ENCODE results near the gene LLGL2. TPM values are rescaled to one million over a fixed set of nuclear protein-coding genes. Genes with fewer than 3 reads are reported as not detected.

Gene LLGL2
- total RNA-seq, 1 donor from 2014 or later = 9.0 TPM

- DNase-seq = no peak
- Mint-ChIP-seq H3K27me3 (no peaks in the 10 kb centered on the region), H3K4me3 (peak overlapping the region; percentile 75), H3K4me1 (peaks cover 19% of the 10 kb centered on the region), H3K27ac (peak overlapping the region; percentile 92), H3K36me3 (ENCODE audit: low read depth) (peaks cover 8% of the 10 kb centered on the region), H3K9me3 (no peaks in the 10 kb centered on the region)
- intact Hi-C loops (cut with micrococcal nuclease) = loop anchor here (5.0 kb wide), 1 partner anchor 60 kb away; no protein-coding TSS in a partner anchor
Measured at GRCh38 chr17:75486951-75487350, 38.5 kb upstream of the LLGL2 start.

- Mint-ChIP-seq H3K4me3 (peak overlapping the region; percentile 75), H3K27ac (peak overlapping the region; percentile 92)
- intact Hi-C loops (cut with micrococcal nuclease) = loop anchor here (5.0 kb wide), 1 partner anchor 60 kb away; no protein-coding TSS in a partner anchor
Measured at GRCh38 chr17:75487351-75488070, 38.0 kb upstream of the LLGL2 start.

GRCh38 chr17:75488693-75489510 lies 36.6 kb upstream of the LLGL2 start:
- no peak overlapping the region for H3K4me3 Mint-ChIP-seq
- peaks cover 15% of the 10 kb centered on the region for H3K4me1 Mint-ChIP-seq
- H3K27me3 Mint-ChIP-seq = no peaks in the 10 kb centered on the region
- H3K36me3 Mint-ChIP-seq (ENCODE audit: low read depth) = peaks cover 12% of the 10 kb centered on the region
- no peak for DNase-seq
- H3K27ac Mint-ChIP-seq = peak overlapping the region; percentile 48
- no peaks in the 10 kb centered on the region for H3K9me3 Mint-ChIP-seq
- intact Hi-C loops (cut with micrococcal nuclease) = loop anchor here (5.0 kb wide), 1 partner anchor 62 kb away; no protein-coding TSS in a partner anchor

More at GRCh38 chr17:75487351-75488070, 38.0 kb upstream of the LLGL2 start:
- Mint-ChIP-seq H3K9me3 (no peaks in the 10 kb centered on the region), H3K4me1 (peaks cover 19% of the 10 kb centered on the region), H3K36me3 (ENCODE audit: low read depth) (peaks cover 9% of the 10 kb centered on the region), H3K27me3 (no peaks in the 10 kb centered on the region)
- peak; percentile 84 for DNase-seq

GRCh38 chr17:75489511-75489955 lies 36.0 kb upstream of the LLGL2 start:
- intact Hi-C loops (cut with micrococcal nuclease) = loop anchor here (5.0 kb wide), 1 partner anchor 62 kb away; no protein-coding TSS in a partner anchor
- no peaks in the 10 kb centered on the region for H3K27me3 Mint-ChIP-seq
- H3K36me3 Mint-ChIP-seq (ENCODE audit: low read depth) = peaks cover 12% of the 10 kb centered on the region
- no peak overlapping the region for H3K27ac Mint-ChIP-seq
- peaks cover 15% of the 10 kb centered on the region for H3K4me1 Mint-ChIP-seq
- DNase-seq = no peak
- H3K9me3 Mint-ChIP-seq = no peaks in the 10 kb centered on the region
- H3K4me3 Mint-ChIP-seq = no peak overlapping the region

GRCh38 chr17:75490173-75490743 lies 35.2 kb upstream of the LLGL2 start:
- Mint-ChIP-seq H3K9me3 (no peaks in the 10 kb centered on the region), H3K27me3 (no peaks in the 10 kb centered on the region), H3K4me1 (peaks cover 15% of the 10 kb centered on the region), H3K27ac (no peak overlapping the region), H3K4me3 (no peak overlapping the region), H3K36me3 (ENCODE audit: low read depth) (peaks cover 11% of the 10 kb centered on the region)
- no peak for DNase-seq
- intact Hi-C loops (cut with micrococcal nuclease) = no loop called here

GRCh38 chr17:75490953-75491649 lies 34.4 kb upstream of the LLGL2 start:
- peaks cover 15% of the 10 kb centered on the region for H3K4me1 Mint-ChIP-seq
- intact Hi-C loops (cut with micrococcal nuclease) = no loop called here
- no peak overlapping the region for H3K27ac Mint-ChIP-seq
- H3K4me3 Mint-ChIP-seq = no peak overlapping the region
- no peaks in the 10 kb centered on the region for H3K27me3 Mint-ChIP-seq
- H3K36me3 Mint-ChIP-seq (ENCODE audit: low read depth) = peaks cover 13% of the 10 kb centered on the region
- DNase-seq = no peak
- H3K9me3 Mint-ChIP-seq = no peaks in the 10 kb centered on the region

- no peak for DNase-seq
- H3K36me3 Mint-ChIP-seq (ENCODE audit: low read depth) = peaks cover 13% of the 10 kb centered on the region
- no peak overlapping the region for H3K4me3 Mint-ChIP-seq
- no peaks in the 10 kb centered on the region for H3K27me3 Mint-ChIP-seq
- intact Hi-C loops (cut with micrococcal nuclease) = no loop called here
- H3K4me1 Mint-ChIP-seq = peaks cover 12% of the 10 kb centered on the region
- H3K9me3 Mint-ChIP-seq = no peaks in the 10 kb centered on the region
- H3K27ac Mint-ChIP-seq = no peak overlapping the region
Measured at GRCh38 chr17:75491680-75492079, 33.8 kb upstream of the LLGL2 start.

GRCh38 chr17:75492555-75493168 lies 32.8 kb upstream of the LLGL2 start:
- intact Hi-C loops (cut with micrococcal nuclease) = no loop called here
- Mint-ChIP-seq H3K27ac (no peak overlapping the region), H3K36me3 (ENCODE audit: low read depth) (peaks cover 14% of the 10 kb centered on the region), H3K27me3 (no peaks in the 10 kb centered on the region), H3K4me1 (peaks cover 4% of the 10 kb centered on the region), H3K9me3 (no peaks in the 10 kb centered on the region), H3K4me3 (no peak overlapping the region)
- no peak for DNase-seq

GRCh38 chr17:75493476-75494129 lies 31.9 kb upstream of the LLGL2 start:
- no peak overlapping the region for H3K4me3 Mint-ChIP-seq
- peaks cover 15% of the 10 kb centered on the region for H3K36me3 Mint-ChIP-seq (ENCODE audit: low read depth)
- no peak overlapping the region for H3K27ac Mint-ChIP-seq
- no peaks in the 10 kb centered on the region for H3K9me3 Mint-ChIP-seq
- no peak for DNase-seq
- peaks cover 2% of the 10 kb centered on the region for H3K4me1 Mint-ChIP-seq
- H3K27me3 Mint-ChIP-seq = no peaks in the 10 kb centered on the region
- intact Hi-C loops (cut with micrococcal nuclease) = no loop called here

- Mint-ChIP-seq H3K27ac (no peak overlapping the region), H3K27me3 (no peaks in the 10 kb centered on the region), H3K4me3 (no peak overlapping the region), H3K36me3 (ENCODE audit: low read depth) (peaks cover 15% of the 10 kb centered on the region), H3K9me3 (no peaks in the 10 kb centered on the region), H3K4me1 (peaks cover 2% of the 10 kb centered on the region)
- no peak for DNase-seq
- intact Hi-C loops (cut with micrococcal nuclease) = no loop called here
Measured at GRCh38 chr17:75494326-75494877, 31.1 kb upstream of the LLGL2 start.

GRCh38 chr17:75496005-75496404 lies 29.5 kb upstream of the LLGL2 start:
- H3K9me3 Mint-ChIP-seq = no peaks in the 10 kb centered on the region
- no peak overlapping the region for H3K4me3 Mint-ChIP-seq
- intact Hi-C loops (cut with micrococcal nuclease) = no loop called here
- H3K4me1 Mint-ChIP-seq = peaks cover 2% of the 10 kb centered on the region
- no peaks in the 10 kb centered on the region for H3K27me3 Mint-ChIP-seq
- peaks cover 15% of the 10 kb centered on the region for H3K36me3 Mint-ChIP-seq (ENCODE audit: low read depth)
- no peak for DNase-seq
- H3K27ac Mint-ChIP-seq = no peak overlapping the region

GRCh38 chr17:75498039-75498725 lies 27.3 kb upstream of the LLGL2 start:
- no peak for DNase-seq
- Mint-ChIP-seq H3K27me3 (no peaks in the 10 kb centered on the region), H3K4me1 (peaks cover 2% of the 10 kb centered on the region), H3K4me3 (no peak overlapping the region), H3K27ac (no peak overlapping the region), H3K36me3 (ENCODE audit: low read depth) (peaks cover 10% of the 10 kb centered on the region), H3K9me3 (no peaks in the 10 kb centered on the region)
- intact Hi-C loops (cut with micrococcal nuclease) = no loop called here
